Activated T-cell treated with anti-CD3 and anti-CD28 coated beads for 24 hours (primary cell): ENCODE results near the gene SLC12A9.

Experiments
- DNase-seq: peaks from one replicate; pipeline ENCODE4 v3.0.0-alpha.2; 2020; ENCODE audit warnings: low read depth

Gene SLC12A9

DNA sequence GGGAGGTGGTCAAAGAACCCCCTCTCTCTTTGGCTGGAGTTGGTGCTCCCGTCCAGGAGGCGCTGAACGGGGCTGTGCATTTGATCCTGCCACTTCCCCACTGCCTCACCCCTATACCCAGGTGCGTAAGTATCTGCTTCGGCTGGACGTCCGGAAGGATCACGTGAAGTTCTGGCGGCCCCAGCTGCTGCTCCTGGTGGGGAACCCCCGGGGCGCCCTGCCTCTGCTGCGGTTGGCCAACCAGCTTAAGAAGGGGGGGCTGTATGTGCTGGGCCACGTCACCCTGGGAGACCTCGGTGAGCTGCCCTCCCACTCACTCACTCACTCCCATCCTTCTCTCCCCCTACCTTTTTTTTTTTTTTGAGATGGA, 9.1 kb downstream of the SLC12A9 start:
- no peak for DNase-seq

DNA sequence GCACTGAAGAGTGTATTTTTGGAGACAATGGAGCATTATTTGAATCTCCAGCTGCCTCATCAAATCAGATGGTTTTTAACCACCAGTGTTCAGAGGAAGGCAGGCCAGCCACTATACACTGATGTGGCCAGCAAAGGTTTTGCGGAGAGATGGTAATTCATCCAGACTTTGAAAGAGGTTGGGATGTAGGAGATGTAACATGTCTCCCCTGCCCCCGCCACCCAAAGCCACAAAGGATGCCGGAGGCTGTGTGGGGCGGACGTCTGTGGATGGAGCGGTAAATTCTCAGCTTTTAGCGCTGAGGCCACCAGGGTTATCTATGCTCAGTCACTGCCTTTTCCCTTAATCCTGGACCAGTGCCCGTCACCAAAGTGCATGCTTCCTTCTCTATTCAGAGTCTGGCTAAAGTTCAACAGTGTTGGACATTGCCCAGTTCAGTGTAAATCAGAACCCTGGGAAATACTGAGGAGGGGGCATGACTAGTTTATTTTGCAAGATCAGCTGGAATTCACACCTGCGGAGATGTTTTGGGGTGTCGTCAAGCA, 11.0 kb downstream of the SLC12A9 start:
- DNase-seq: no peak

DNA sequence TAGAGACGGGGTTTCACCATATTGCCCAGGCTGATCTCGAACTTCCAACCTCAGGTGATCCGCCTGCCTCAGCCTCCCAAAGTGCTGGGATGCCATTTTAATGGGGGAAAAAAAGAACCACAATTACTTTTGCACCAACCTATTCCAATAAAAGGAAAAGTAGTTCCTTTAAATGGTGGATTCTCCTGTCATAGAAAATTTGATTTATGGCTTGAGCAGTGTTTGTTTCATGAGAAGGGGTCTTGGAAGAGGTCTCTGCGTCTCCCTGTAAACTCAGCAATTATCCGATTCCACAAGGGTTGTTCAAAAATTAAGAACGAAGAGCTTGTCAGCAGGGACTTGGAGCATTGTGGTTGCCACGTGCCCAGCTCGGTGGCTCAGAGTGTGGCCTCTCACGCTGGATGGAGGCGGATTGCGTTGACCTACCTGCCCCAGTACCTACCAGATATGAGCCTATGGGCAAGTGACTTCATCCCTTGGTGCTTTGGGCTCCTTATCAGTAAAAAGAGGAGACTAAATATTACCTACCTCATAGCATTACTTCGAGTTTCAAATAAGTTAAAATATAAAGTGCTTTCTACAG, 11.8 kb downstream of the SLC12A9 start:
- DNase-seq: no peak

DNA sequence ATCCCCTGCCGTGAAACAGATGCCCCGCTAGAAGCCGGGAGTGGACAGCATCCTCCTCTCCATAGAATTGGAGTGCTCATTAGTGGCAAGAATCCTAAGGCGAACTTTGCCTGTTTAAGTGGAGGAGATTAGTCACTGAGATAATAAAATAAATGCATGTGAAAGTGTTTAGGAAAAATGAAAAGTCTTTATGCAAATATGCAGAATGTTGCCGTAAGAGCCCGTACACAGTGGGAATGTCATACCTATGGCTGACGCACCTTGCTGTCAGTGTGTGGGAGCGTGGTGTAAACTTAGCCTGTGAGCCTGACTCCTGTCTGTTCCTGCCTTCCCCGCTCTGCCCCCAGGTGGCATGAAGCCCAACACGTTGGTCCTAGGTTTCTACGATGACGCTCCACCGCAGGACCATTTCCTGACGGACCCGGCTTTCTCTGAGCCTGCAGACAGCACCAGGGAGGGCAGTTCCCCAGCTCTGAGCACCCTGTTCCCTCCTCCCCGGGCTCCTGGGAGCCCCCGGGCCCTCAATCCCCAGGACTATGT, 12.9 kb downstream of the SLC12A9 start:
- DNase-seq: no peak

DNA sequence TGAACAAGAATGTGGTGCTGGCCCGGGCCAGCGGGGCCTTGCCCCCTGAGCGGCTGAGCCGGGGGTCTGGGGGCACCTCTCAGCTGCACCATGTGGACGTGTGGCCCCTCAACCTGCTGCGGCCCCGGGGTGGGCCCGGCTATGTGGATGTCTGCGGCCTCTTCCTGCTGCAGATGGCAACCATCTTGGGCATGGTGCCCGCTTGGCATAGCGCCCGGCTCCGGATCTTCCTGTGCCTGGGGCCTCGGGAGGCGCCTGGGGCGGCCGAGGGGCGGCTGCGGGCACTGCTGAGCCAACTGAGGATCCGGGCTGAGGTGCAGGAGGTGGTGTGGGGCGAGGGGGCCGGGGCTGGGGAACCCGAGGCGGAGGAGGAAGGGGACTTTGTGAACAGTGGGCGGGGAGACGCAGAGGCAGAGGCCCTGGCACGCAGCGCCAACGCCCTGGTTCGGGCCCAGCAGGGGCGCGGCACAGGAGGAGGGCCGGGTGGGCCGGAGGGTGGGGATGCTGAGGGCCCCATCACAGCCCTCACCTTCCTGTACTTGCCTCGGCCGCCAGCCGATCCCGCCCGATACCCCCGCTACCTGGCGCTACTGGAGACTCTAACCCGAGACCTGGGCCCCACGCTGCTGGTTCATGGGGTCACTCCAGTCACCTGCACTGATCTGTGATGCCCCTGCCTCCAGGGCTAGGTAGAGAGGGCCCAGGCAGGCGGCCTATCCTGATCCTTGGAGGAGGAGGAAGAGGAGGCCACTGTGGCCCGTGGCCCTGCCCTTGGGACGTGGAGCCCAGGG, 13.6 kb downstream of the SLC12A9 start:
- no peak for DNase-seq

DNA sequence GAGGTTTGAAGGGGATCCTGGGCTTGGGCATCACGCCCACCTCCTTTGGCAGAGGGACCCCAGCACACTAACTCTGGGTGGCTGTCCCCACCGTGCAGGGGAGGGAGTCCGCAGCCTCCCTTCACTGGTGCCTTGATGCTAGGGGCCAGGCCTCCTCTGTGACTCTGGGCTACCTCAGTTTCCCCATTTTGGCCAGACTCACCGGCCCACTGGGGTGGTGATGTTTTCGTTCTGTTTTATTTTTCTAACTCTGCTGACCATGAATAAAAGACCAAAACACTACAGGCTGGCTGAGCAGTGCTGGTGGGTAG, 14.2 kb downstream of the SLC12A9 start:
- DNase-seq: no peak

DNA sequence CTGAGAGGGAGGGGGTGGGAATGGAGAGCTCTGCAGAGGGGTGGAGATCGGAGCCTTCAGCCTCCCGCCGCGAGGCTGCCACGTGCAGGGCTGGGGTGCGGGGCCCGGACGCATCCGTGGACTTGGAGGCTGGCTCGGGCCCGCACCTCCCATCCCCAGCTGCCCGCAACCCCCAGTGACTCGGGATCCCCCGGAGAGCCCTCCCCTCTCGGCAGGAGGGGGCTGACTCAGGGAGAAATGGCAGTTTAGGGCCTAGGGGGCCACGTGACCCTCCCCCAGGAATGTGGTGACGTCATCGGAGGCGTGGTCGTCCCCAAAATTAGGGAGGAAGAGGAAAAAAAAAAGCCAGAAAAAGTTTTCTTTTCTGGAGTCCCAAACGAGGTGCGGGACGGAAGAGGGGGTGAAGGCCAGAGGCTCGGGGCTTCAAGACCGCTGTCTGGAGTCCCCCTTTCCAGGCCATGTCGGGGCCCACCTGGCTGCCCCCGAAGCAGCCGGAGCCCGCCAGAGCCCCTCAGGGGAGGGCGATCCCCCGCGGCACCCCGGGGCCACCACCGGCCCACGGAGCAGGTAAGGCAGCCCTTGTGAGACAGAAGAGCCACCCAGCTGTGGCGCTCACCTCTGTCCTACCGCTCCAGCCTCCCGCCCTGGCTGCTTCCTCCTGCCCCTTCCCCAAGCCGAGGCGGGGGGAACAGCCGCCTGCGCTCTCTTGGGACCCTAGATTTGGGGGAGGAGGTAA, 14.7 kb downstream of the SLC12A9 start, which contains the start of gene TRIP6:
Gene TRIP6, plus strand, starts transcription at position 348 of the 736 bp plus-strand sequence. Its CDS starts 111 bp downstream, at position 459.
- peak; percentile 64 for DNase-seq

DNA sequence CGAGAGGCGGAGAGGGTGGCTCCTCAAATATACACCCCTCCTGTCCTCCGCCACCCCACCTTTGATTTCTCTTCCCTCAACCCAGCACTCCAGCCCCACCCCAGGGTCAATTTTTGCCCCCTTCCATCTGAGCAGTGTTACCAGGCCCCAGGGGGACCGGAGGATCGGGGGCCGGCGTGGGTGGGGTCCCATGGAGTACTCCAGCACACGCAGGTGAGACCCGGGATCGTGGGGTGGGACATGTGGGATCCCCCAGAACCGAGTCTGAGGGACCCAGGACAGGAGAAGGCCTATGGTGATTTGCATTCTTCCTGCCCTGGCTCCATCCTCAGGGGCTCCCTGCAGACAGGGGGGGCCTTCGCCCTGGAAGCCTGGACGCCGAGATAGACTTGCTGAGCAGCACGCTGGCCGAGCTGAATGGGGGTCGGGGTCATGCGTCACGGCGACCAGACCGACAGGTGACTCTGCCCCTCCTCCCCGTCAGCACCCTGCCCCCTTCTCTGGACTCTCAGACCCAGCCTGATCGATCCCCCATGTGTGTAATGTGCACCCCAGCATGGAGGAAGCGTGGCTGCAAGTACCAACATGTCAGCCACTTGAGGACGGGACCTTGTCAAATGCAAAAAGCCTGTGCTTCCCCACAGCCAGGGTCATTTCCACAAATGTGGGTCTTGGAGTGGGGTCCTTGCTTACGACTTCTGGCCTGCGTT, 15.4 kb downstream of the SLC12A9 start:
- no peak for DNase-seq

DNA sequence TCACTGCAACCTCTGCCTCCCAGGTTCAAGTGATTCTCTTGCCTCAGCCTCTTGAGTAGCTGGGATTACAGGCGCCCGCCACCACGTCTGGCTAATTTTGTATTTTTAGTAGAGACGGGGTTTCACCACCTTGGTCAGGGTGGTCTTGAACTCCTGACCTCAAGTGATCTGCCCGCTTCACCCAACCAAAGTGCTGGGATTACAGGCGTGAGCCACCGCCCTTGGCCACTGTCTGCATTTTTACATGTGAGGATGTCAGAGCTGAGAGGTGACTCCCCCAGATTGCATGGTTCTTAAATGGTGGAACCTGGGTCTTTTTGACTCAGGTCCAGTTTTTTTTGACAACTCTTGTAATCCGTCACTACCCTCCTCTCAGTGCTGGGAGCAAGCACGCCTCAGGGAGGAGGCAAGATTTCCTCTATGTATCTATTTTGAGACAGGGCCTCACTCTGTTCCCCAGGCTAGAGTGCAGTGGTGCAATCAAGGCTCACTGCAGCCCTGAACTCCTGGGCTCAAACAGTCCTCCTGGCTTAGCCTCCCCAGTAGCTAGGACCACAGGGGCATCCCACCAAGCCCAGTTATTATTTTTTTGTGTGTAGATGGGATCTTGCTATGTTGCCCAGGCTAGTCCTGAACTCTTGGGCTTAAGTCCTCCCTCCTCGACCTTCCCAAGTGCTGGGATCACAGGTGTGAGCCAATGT, 21.2 kb downstream of the SLC12A9 start:
- no peak for DNase-seq

DNA sequence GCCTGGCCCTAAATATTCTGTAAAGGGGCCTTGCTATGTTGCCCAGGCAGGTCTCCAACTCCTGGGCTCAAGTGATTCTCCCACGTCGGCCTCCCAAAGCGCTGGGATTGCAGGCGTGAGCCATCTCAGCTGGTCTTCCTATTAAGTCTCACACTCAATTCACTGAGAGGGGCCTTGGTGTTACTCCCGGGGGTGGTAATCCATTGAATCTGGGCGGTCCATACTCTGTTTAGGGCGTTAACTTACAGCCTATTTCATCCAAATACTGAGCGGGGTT, 21.7 kb downstream of the SLC12A9 start:
- no peak for DNase-seq

DNA sequence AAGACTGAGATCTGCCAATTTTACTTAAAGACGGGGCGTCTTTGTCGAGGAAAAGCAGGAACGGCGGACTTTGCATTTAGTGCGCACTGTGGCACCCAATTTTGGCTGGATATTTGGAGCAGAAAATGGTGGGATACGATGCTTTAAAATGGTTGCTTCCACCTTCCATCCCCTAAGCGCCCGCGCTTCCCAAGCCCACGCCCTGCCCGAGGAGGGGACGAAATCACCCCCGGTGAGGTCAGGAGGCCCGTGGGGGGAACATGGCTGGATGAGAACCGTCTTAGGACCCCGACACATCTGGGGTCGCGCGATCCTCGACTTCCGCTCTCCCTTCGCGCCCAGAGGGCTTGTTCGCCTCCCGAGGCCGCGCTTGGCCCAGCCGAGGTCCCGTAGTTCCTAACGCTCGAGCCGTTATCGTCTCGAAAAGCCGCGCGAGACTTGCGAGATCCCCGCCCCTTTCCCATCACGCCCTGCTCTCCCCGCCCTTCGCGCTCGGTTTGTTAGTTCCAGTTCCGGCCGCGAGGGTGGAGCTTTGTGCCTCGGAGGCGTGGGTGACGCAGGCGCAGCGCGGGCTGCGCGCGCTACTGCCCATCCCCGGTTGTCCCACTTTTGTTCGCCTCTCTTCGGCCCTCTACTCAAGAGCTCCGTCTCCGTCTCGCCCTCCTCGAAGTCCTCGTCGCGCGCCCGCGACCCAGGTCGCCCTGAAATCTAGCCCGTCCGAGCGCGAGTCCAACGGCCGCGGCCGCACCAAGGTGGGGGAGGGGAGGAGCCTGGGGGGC, 22.3 kb downstream of the SLC12A9 start, which contains the start of gene SRRT:
Gene SRRT, plus strand, starts transcription at position 527 of the 779 bp plus-strand sequence. CDS start 488 bp downstream, outside the sequence.
- peak; percentile 97 for DNase-seq

DNA sequence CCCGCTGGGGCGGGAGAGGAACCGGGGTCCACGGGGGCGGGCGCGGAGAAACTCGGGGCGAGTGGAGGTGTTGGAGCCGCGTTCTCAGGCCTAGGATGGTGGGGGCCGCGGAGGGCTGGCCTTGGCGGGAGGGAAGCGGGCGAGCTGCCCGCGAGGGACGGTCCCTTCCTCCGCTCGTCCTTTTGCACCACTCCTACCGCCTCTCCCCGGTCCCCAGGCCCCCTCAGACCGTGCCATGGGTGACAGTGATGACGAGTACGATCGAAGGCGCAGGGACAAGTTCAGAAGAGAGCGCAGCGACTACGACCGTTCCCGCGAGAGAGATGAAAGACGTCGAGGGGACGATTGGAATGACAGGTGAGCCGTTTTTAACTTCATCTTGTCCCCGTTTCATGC, 22.8 kb downstream of the SLC12A9 start:
- DNase-seq: no peak

DNA sequence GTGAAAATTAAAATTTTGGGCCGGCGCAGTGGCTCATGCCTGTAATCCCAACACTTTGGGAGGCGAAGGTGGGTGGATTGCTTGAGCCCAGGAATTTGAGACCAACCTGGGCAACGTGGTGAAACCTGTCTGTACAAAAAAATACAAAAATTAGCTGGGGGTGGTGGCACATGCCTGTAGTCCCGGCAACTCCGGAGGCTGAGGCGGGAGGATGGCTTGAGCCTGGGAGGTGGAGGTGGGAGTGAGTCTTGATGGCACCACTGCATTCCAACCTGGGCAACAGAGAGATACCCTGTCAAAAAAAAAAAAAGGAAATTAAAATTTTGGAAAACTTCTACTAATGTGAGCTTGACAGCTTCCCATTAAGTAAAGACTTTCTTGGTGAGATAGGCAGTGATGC, 25.5 kb downstream of the SLC12A9 start:
- no peak for DNase-seq

DNA sequence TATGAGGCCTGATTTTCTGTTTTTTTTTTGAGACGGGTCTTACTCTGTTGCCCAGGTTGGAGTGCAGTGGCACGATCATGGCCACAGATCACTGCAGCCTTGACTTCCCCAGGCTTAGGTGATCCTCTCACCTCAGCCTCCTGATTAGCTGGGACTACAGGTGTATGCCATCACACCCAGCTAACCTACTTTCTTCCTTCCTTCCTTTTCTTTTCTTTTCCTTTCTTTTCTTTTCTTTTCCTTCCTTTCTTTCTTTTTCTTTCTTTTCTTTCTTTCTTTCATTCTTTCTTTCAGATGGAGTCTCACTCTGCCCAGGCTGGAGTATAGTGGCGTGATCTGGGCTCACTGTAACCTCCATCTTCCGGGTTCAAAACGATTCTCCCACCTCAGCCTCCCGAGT, 26.2 kb downstream of the SLC12A9 start:
- no peak for DNase-seq

DNA sequence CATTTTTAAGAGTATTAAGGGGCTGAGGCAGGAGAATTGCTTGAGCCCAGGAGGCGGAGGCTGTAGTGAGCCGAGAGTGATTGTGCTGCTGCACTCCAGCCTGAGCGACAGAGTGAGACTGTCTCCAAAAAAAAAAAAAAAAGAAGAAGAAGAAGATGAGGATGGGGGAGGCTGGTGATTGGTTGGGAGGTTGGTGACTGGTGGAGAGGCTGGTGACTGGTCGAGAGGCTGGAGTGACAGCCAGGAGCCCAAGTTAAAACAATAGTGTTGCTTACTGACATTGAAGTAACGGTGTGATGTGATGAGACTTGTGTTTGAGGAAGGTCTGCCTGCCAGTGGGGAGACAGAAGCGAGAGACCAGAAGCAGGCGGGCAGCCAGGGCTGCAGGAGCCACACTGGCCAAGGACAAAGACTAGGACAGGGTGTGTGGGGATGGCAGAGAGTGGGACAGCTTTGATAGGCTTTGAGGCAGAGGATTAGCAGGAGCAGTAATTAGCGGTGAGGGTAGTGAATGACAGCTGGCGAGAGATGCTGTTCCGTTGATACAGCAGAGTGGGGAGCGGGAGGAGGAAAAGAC, 27.3 kb downstream of the SLC12A9 start:
- no peak for DNase-seq

DNA sequence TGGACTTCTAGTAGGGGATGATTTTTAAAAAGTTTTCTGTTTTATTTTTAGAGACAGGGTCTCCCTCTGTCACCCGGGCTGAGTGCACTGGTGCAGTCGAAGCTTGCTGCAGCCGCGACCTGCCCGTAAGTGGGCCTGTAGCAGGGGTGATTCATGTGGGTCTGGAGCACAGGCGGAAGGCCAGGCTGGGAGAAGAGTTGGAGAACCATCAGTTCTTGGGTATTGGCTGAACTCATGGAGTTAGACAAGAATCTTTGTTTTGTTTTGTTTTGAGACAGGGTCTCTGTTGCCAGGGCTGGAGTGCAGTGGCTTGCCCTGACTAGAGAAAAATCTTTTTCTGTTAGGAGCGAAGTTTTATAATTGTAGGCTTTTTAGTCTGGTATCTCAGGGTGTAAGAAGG, 28.1 kb downstream of the SLC12A9 start:
- no peak for DNase-seq

DNA sequence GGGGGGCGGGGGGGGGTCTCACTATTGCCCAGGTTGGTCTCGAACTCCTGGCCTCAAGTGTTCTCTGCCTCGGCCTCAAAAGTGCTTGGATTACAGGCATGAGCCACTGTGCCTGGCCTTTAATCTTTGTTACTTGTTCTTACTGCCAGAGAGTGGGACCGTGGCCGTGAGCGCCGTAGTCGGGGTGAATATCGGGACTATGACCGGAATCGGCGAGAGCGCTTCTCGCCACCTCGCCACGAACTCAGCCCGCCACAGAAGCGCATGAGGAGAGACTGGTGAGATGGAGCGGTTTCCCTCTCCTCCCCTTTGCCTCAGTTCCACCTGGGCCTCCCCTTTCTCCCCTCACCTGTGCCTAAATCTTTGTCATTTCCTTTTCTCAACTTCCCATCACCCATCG, 28.6 kb downstream of the SLC12A9 start:
- DNase-seq: no peak

DNA sequence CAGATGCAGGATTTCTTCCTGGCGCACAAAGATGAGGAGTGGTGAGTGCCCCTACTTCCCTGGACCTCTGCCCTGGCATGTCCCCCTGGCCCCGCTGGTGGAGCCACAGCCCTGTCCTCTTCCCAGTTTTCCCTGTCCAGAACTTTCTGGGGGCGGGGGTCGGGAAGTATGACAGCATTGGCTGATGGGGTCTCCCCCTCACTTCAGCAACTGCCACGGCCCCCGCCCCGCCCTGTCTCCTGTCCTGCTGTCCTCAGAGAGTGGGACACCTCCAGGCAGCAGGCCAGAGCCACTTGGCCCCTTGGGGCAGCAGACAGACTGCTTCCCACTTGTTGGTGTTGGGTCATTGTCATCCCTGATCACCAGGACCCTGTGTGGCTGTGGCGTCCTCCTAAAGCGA, 29.7 kb downstream of the SLC12A9 start:
- no peak for DNase-seq

DNA sequence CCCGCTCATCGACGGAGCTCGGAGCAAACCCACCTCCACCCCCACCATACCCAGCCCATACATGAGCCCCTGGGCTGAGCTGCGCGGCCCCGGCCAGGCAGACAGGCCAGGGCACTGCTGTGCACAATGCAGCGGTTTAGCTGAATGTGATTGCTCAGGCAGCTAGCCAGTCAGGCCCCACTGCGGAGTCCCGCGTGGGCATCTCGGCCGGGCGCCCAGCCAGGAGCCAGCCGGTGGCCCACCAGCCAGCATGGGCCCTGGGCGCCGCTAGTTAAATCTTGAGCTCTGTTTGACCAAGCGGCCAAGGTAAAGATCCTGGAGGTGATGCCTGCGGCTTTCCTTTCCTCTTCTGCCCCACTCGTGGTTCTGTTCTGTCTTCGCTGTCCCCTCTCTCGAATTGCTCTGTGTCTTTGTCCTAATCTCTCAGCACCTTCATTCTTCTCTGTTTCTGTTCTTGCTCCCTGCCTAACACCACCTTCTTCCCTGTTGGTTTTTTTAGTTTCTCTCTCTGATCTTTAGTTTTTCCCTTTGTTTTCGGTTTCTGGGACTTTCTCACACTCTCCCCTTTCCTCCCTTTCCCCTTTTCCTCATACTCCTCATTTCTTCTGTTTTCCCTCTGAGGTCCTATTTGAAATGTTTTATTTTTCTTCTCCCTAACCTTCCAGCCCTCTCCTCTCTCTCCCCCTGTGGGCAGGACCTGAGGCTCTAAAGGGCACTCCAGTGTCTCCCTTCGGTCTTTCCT, 30.4 kb downstream of the SLC12A9 start:
- DNase-seq: no peak
